ENCODE data around the gene GASK1A. TPM values are rescaled to one million over a fixed set of nuclear protein-coding genes. Genes with fewer than 3 reads are reported as not detected.
"Not testable (repeated sequence)": the region's sequence is repeated elsewhere in the genome, so short reads cannot be mapped to it uniquely, and the experiment has no call there.

The GASK1A gene
- total RNA-seq, 1 donor from 2014 or later = 11.9 TPM

DNA sequence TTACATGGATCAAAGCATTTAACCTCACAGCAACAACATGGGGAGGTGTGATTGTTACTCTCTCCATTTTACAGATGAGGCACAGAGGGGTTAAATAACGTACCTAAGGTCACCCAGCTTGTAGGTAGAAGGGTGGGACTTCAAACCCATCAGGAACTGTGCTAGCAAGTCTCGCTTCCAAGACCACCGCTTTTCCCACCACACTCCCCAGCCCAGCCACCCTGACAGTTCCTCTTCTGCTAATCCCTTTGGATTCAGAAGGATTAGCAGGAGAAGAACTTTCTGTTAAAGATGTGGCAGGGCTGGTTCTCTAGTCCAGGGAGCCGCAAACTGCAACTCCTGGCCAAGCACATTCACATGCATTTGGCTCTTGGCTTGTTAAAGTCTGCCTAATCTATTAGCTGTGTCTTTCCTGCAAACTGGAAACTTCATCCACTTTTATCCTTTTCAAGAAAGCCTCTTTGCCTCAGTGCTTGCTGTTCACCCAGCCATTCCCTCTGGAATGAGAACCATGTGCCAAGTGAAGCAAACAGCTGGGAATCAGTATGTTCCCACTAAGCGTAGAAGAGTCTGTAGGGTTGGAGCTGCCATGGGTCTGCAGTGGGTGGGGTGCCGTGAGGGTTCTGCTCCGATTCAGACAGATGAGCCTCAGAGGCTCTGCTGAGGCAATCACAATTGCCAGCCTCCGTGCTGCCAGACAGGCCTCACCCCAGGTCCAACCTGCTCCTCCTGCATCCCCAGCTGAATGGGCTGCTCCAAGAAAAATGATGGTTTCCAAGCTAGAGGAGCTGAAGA is 82.2 kb downstream of the GASK1A start:
- no peak for DNase-seq (ENCODE audit: low spot score)

DNA sequence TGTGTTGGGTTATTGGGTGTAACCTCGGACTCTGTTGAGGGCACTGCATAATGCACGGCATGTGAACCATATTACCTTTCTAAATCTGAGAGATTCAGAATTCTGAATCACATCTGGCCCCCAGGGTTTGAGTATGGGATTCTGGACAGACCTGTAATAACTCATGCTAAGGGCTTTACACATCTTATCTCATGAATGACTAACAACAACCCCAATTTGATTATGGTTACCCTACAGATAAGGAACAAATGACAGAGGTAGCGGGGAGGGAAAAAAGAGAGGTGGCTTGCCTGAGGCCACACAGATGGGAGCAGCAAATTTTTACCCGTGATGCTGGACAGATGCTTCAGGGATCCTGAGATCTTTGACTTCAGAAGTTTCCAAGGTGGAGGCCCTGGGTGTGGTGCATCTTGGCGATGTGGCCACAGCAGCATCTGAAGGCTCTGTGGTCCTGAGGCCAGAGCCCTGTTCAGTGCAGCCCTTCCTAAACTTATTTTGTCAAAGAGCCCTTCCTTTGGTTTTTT is 83.0 kb downstream of the GASK1A start:
- no peak for DNase-seq (ENCODE audit: low spot score)

DNA sequence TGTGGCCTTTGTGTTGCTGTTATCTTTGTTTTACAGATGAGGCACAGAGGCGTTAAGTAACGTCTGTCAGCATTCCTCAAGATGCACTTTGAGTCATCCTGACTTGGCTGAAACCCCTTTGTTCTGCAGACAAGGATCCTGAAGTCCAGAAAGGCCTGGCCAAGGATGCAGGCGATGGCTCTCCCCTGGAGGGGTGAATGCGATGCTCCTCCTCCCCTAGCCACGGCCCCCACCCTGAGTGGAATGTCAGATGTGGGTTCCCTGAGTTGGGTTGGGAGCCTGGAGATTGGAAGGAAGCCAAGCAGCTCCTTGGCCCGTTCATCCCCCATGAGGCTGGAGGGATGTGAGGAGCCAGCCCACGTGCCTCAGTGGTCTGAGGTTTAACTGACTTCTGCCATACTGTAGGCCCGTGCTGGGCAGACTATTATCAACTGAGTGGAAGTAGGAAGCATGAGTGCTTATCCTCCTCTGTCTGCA is 83.5 kb downstream of the GASK1A start:
- no peak for DNase-seq (ENCODE audit: low spot score)

DNA sequence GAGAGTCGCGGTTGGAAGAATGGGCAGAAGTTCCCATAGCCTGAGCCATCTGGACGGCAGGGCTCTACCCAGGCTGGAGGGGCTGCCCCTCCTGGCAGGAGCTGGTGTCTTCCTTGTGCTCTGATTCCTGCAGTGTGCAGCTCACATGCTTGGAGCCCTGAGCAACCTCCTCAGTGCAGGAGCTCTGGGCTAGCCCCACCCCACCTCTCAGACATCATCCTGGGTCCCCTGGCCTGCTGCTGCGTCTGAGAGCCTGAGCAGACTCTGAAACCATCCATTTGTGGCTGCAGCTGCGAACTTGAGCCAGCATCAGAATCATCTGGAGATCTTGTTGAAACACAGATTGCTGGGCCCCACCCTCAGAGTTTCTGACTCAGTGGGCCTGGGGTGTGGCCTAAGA is 84.0 kb downstream of the GASK1A start:
- no peak for DNase-seq (ENCODE audit: low spot score)

DNA sequence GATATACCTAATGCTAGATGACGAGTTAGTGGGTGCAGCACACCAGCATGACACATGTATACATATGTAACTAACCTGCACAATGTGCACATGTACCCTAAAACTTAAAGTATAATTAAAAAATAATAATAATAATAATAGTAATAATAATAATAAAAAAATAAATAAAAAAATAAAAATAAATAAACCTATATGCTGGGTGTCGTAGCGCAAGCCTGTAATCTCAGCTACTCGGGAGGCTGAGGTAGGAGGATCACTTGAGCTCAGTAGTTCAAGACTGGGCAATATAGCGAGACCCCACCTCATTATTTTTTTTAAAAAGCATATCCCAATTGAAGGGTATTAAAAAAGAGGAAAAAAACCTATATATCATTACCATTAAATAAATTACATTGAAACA is 91.6 kb downstream of the GASK1A start:
- DNase-seq (ENCODE audit: low spot score) = not testable (repeated sequence)

DNA sequence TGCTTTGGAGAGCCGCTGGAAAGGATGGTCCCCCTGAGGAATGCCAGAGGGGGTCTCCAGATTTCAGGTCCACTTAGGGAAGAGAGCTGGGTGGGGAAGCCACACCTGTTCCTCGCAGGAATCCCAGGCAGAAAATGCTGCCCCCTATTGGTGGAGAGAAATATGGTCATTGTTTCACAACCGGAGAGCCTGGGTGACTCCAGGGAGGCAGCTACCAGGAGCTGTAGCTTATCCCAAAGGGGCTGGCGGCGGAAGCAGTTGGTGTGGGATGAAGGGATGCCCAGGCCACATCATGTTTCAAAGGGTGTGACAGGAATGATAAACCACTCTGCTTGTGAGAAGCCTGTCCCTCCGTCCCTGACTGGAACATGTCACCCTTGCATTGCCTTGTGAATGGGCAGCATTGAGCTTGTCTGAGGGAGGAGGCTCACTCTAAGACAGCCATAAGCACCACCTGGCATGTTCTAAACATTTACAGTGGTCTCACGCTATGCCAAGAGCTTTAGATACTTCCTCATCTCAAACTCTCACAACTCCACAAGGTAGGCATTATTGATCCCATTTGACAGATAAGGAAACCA is 92.3 kb downstream of the GASK1A start:
- DNase-seq (ENCODE audit: low spot score) = no peak

DNA sequence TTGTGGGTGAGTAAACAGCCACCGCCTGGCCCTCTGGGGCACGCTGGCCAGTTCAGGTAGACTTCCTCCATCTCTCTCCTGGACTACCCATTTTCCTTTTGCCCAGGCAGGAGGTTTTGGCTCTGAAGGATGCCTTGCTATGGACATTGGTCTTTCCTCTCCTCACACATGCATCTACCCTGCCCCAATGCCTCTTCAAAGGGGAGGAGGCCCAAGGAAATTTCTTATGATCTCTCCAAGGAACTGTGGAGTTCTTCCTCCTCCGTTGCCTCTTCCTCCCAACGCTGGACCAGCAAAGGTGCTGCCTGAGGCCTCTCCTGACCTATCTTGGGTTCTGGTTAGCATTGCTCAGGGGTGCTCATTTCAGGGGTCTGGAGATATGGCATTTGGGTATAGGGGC is 93.2 kb downstream of the GASK1A start:
- DNase-seq (ENCODE audit: low spot score) = no peak

DNA sequence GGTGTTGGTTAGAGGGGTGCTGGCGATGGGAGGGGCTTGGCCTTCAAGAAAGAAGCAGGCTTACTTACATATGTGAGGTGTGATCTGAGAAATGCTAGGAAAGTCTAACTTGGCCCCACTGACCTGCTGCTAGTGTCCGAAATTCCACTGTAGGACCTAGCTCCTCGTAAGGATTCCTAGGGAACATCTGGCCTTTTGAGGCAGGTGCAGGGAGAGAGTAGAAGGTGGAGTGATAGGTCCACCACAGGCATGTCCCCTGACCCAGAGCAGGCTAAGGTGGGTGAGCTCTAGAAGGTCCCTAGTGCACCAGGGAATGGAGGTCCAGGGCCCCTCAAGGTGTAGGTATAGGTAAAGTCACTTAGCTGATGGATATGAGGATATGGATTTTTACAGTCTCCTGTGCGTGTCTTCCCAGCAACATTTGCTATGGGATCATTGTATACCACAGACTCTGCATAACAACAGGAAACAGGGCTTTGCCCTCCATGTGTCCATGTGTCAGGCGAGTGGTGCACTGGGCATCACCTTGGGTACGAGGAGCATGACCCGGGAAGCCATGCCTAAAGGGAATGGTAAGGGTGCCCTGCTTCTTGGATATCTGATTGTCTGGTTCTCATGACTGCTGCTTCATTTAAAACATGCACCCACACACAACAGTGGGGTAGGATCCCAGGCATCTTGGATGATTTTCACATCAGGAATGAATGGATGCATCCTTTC is 94.2 kb downstream of the GASK1A start:
- no peak for DNase-seq (ENCODE audit: low spot score)

DNA sequence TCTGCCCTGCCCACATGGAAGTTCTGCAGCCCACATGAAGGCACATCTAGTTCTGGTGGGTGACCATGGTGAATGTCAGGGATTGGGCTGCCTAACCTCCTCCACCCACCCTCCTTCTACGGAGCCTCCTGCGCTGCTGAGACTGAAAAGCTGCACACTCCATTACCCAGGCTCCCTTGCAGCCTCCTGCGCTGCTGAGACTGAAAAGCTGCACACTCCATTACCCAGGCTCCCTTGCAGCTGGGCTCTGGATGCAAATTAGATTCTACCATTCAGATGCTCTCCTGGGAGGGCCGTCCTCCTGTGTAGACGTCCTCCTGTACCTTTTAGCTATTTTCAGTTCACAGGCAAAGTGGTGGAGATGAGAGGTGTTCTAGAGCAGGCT is 94.7 kb downstream of the GASK1A start:
- no peak for DNase-seq (ENCODE audit: low spot score)

DNA sequence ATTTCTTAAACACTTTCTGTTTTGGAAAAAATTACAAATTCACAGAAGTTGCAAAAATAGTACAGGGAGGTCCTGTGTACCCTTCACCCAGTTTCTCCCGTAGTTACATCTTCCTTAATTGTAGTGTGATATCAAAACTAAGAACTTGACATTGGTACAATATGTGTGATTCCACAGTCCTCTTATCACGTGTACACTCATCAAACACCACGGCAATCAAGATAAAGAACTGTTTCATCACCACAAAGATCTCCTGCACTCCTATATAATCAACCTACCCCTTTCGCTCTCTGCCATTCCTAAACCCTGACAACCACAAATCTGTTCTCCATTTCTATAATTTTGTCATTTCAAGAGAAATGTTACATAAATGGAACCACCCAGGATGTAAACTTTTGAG is 95.4 kb downstream of the GASK1A start:
- no peak for DNase-seq (ENCODE audit: low spot score)

DNA sequence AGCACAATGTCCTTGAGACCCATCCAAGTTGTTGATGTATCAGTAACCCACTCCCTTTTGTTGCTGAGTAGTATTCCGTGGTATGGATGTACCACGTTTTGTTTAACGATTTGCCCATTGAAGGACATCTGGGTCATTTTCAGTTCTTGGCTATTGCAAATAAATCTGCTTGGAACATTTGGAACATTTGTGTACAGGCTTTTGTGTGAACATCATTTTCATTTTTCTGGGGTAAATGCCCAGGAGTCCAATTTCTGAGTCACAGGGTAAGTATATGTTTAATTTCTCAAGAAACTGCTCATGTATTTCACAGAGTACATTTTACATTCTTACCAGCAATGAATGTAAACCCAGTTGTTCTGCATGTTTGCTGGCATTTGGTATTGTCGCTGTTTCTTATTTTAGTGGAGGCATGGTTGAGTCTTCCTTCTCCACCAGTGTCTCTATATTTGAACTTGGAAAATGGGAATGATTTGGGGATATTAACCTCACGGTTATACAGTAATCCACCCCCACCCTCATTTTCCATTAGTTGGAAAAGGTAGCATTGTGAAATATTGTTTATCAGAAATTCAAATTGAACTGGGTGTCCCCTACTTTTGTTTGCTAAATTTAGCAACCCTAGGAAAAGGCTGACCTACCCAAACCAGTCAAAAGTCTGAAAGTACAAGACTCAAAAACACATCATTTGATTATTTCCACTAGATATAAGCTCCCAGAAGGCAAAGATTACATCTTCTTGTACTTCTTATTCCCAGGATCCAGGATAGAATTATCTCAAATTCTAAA is 96.0 kb downstream of the GASK1A start:
- DNase-seq (ENCODE audit: low spot score) = no peak

DNA sequence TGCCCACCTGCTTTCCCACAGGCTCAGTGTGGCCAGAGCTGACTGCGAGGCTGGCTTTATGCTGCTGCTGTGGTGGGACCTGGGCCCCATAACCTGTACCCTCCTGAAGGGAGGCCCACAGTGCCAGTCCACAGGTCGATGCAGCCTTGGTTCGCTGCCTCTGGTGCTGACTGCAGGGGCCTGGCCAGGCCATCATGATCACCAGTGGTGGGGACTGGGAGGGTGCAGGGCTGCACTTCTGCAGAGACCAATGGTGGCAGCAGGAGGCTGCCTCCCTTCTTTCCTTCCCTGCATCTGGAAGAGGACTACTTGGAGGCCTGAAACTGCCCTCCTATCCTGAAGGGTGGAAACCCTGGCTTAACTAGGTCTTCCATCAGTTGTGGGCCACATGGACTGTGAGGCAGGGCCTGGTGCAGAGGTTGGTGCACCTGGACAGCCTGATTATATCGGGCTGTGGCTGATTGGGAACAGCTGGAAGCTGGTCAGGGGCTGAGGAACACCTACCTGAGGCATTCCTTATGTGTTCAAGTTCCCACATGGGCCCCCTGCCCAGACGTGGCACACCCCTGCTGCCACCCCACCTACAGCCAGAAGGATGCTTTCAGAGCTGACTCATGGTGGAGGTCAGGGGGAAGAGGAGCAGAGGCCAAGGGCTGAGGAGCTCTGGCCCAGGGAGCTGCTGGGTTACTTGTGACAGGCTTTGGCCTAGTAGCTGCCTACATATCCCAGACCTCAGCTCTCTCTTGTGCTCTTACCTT is 97.0 kb downstream of the GASK1A start:
- DNase-seq (ENCODE audit: low spot score) = no peak

DNA sequence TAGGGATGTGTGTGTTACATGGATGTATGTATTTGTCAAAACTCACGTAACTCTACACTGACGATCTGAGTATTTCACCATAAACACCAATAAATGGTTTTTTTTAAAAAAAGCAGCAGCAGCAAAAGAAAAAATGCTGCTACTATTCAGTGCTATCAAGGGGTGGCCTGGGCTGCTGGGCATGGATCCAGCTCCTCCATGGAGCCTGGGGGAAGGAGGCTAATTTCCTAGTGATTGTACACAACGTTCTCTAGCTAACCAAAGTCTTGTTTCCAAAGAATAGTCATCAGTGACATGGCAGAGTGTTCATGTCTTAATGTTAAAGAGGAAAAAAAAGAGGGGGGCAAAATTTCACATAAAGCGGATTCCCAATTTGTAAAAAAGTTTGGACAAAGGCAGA is 97.7 kb downstream of the GASK1A start:
- DNase-seq (ENCODE audit: low spot score) = no peak

DNA sequence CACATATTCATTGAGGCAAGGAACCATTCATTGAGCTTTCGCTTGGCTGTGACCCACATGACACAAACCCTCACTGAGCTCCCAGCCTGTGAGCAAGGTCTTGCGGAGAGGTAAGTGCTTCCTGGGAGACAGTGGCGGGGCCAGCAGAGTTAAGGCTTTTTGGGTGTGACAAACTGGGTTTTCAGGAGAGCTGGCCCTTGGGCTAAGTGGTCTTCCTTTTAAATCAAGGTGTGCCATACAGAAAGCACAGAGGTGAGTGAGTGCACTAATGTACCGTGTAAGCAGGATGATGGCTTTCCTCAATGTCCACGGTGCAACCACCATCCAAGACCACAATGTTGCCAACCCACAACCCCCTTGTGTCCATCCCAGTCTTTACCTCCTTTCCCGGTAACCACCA is 98.2 kb downstream of the GASK1A start:
- DNase-seq (ENCODE audit: low spot score) = no peak

DNA sequence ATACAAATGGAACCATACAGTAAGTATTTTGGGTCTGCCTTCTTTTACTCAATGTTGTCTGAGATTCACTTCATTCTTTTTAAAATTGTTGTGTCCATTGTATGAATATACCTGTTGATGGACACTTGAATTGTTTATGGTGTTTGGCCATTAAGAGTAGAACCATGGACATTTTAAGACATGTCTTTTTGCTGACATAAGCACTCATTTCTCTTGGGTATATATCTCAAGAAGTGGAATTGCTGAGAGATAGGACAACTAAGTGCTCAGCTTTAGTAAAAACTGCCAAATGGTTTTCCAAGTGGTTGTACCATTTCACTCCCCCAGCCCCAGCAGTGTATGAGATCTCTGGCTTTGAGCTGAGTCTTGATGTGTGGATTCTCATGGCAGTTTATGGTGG is 98.6 kb downstream of the GASK1A start:
- no peak for DNase-seq (ENCODE audit: low spot score)

DNA sequence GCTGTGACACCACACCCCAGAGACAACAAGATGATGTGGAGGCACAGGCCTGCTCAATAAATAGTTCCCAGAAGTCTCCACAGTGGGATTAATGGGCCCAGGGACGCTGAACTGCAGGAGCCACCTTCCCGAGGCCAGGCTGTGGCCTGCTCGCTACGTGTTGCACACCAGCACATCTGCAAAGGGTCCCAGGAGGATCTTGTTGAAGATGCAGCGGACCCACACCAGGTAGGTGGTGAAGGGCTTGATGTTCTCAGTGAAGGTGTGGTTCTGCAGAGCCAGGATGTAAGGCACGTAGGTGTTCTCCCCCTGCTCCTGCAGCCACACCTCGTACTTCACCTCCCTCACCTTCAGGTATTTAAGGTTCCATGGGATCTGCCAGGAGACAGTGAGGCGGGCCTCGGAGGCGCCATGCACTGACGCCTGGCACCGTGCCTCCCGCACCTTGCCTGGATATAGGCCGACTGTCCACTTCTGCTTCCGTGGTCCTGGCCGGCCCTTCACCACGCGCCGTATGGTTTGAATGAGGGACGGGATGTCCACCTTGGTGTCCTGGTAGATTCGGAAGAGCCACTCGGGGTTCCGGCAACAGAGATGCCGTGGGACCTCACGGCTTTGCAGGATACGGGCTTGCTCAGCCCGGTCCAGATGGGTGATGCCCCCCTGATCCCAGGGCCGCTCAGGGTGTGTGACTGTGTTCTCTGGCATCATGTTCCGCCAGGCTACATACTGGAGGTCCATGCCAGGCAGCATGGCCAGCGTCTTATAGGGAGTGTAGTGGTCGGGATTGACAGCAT is 100.6 kb downstream of the GASK1A start:
- DNase-seq (ENCODE audit: low spot score) = no peak

DNA sequence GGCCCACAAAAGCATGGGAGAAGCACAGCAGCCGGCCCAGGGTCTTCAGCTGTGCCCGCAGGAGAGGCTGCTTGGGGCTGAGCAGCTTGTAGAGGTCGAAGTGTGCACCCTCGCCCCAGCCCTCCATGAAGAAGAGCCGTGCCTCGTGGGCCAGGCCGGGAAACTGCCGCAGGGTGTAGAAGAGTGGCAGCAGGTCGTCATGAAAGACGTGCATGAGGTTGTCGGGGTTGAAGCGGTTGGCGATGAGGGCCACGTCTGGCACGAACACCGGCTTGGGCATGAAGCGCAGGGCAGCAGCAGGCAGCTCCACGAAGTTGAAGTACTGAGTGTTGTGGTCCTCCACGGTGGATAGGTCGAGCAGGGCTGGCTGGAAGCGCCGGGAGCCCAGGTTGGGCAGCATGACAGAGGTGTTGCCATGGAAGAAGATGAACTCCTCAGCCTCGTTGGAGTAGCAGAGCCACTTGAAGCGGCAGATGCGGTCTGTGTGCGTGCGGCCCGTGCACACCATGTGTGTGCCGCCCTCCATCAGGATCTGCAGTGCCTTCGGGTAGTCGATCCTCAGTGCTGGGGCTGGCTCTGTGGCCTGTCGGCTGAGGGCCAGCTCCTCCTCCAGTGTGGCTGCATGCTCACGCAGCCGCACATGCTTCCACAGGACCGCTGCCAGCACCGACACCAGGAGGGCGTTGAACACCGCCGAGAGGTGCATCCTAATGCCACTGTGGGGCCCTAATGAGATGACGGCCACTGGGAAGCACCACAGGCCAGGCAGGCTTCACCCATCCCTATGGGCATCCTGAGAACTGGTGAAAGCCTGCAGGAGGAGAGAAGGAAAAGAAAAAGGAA is 101.8 kb downstream of the GASK1A start:
- no peak for DNase-seq (ENCODE audit: low spot score)

DNA sequence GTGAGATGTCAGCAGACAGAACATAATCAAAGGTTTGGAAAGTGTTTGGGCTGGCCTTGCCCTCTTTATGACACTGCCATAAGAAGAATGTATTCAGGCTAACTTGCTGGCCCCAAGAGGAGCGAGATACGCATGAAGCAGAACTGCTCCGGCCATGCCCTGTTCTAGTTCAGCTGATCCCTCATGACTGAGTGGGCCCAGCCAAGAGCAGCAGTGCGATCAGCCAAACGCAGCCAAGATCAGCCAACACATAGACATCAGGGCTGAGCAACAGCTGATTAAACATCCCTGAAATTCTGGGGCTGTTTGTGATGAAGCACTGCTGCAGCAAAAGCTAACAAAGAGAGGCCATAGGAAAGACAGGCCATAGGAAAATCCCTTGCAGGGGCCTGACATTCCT is 102.7 kb downstream of the GASK1A start:
- no peak for DNase-seq (ENCODE audit: low spot score)

DNA sequence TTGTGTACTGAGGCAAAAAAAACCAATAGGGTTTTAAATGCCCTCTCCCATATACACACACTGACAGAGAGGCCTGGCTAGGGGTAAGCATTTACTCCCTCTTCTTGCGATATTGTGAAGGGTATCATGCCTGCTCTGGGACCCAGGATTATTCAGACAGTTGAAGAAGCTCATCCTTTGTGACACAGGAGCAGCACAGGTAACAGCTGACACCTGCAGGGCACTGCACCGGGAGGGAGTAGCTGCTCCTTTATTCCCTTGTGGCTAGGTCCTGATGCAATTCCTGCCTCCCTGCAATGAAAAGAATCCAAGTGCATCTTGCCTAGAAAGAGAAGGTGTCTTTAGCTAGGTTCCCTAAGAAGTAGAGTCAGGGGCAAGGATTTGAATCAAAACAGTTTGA is 103.3 kb downstream of the GASK1A start:
- no peak for DNase-seq (ENCODE audit: low spot score)

All from mesenteric fat pad (tissue), 1 donor.